Fibroblast of lung (primary cell): ENCODE results near the gene INS.

Source experiments
- EZH2 ChIP-seq: IDR thresholded peaks from 2 replicates; pipeline ENCODE4 v1.5.1; 2012; ENCODE audit warnings: low read length, control low read depth, mild to moderate bottlenecking; ENCODE audit errors: missing control alignments
- TF ChIP-seq, protein P1 (sequence below), 2 donors: IDR thresholded peaks in 1 of 2; conservative IDR thresholded peaks in 1 of 2; 1 replicate in 1 of 2; 2 replicates in 1 of 2; pipeline ENCODE4 v1.5.1; 2011 to 2012; ENCODE audit warnings: low read length in 2 of 2, control low read depth in 1 of 2, inconsistent platforms in 1 of 2, low read depth in 1 of 2, mild to moderate bottlenecking in 1 of 2

- TF ChIP-seq, protein P1, sequence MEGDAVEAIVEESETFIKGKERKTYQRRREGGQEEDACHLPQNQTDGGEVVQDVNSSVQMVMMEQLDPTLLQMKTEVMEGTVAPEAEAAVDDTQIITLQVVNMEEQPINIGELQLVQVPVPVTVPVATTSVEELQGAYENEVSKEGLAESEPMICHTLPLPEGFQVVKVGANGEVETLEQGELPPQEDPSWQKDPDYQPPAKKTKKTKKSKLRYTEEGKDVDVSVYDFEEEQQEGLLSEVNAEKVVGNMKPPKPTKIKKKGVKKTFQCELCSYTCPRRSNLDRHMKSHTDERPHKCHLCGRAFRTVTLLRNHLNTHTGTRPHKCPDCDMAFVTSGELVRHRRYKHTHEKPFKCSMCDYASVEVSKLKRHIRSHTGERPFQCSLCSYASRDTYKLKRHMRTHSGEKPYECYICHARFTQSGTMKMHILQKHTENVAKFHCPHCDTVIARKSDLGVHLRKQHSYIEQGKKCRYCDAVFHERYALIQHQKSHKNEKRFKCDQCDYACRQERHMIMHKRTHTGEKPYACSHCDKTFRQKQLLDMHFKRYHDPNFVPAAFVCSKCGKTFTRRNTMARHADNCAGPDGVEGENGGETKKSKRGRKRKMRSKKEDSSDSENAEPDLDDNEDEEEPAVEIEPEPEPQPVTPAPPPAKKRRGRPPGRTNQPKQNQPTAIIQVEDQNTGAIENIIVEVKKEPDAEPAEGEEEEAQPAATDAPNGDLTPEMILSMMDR (conservative IDR thresholded peaks at IDR 0.05 in 1 of 2, IDR thresholded peaks at IDR 0.05 in 1 of 2; ENCODE audit: low read depth in 1 of 2, low read length in 2 of 2) = no peak
- TF ChIP-seq EZH2 = no peak
Observed at GRCh38 chr11:2116680-2117079, 44.3 kb downstream of the INS start.
